Suppressor macrophage treated with lipopolysaccharide for 4 hours (primary cell): ENCODE data around the gene GSX2.

Experiments used
- DNase-seq: peaks from one replicate; pipeline ENCODE4 v3.0.0-alpha.2; 2020

GSX2 gene

GRCh38 chr4:54099748-54100574, at the start of gene GSX2:
GSX2 (plus strand) TSS chr4:54100163; CDS start chr4:54100345, 182 bp downstream.
- DNase-seq, result no peak

GRCh38 chr4:54050214-54050904, 49.6 kb upstream of the GSX2 start:
- DNase-seq, result no peak

GRCh38 chr4:54053322-54053721, 46.6 kb upstream of the GSX2 start:
- peak; percentile 25 for DNase-seq

- no peak for DNase-seq
Observed at GRCh38 chr4:54054501-54054900, 45.5 kb upstream of the GSX2 start.

- DNase-seq, result no peak
Observed at GRCh38 chr4:54055494-54055893, 44.5 kb upstream of the GSX2 start.

GRCh38 chr4:54056360-54056759, 43.6 kb upstream of the GSX2 start:
- DNase-seq, result no peak

- DNase-seq, result no peak
Observed at GRCh38 chr4:54058171-54058570, 41.8 kb upstream of the GSX2 start.

GRCh38 chr4:54060116-54060515, 39.8 kb upstream of the GSX2 start:
- DNase-seq, result no peak

GRCh38 chr4:54061067-54061466, 38.9 kb upstream of the GSX2 start:
- DNase-seq, result no peak

GRCh38 chr4:54061873-54062272, 38.1 kb upstream of the GSX2 start:
- DNase-seq, result no peak

GRCh38 chr4:54062392-54062791, 37.6 kb upstream of the GSX2 start:
- no peak for DNase-seq

GRCh38 chr4:54063229-54063628, 36.7 kb upstream of the GSX2 start:
- peak; percentile 79 for DNase-seq

GRCh38 chr4:54063737-54064316, 36.1 kb upstream of the GSX2 start:
- peak; percentile 54 for DNase-seq

GRCh38 chr4:54064317-54065111, 35.4 kb upstream of the GSX2 start, which contains the start of gene CHIC2:
CHIC2 (minus strand) TSS chr4:54064605; CDS start chr4:54064300, 305 bp downstream.
- peak; percentile 96 for DNase-seq

GRCh38 chr4:54065282-54066087, 34.5 kb upstream of the GSX2 start:
- no peak for DNase-seq

- DNase-seq, result no peak
Observed at GRCh38 chr4:54066088-54066415, 33.9 kb upstream of the GSX2 start.

- no peak for DNase-seq
Observed at GRCh38 chr4:54066718-54067129, 33.2 kb upstream of the GSX2 start.

GRCh38 chr4:54067166-54067565, 32.8 kb upstream of the GSX2 start:
- DNase-seq, result no peak

GRCh38 chr4:54073271-54073880, 26.6 kb upstream of the GSX2 start:
- peak; percentile 71 for DNase-seq

- peak; percentile 28 for DNase-seq
Observed at GRCh38 chr4:54074381-54074780, 25.6 kb upstream of the GSX2 start.

GRCh38 chr4:54076673-54077072, 23.3 kb upstream of the GSX2 start:
- DNase-seq, result no peak

GRCh38 chr4:54077812-54078211, 22.2 kb upstream of the GSX2 start:
- DNase-seq, result no peak
